PFSK-1 (cell line): ENCODE measurements around the gene XPR1.

Source experiments
- FOXP2 ChIP-seq: optimal IDR thresholded peaks from 2 replicates; pipeline ENCODE3; 2011; ENCODE audit warnings: borderline replicate concordance, control low read depth, inconsistent platforms; ENCODE audit not compliant: insufficient read depth; ENCODE audit errors: extremely low read length, extremely low read depth
- POLR2AphosphoS5 ChIP-seq: IDR thresholded peaks from 2 replicates; pipeline ENCODE4 v1.6.1; 2012; ENCODE audit warnings: low read depth, mild to moderate bottlenecking, control low read depth, low read length, moderate library complexity
- REST ChIP-seq, 2 experiments: IDR thresholded peaks; 2 replicates each; pipeline versions ENCODE4 v1.6.1 to v1.8.0; 2011 to 2012; ENCODE audit warnings: low read depth in 2 of 2, low read length in 2 of 2, control low read depth in 1 of 2, inconsistent platforms in 1 of 2, mild to moderate bottlenecking in 1 of 2, moderate library complexity in 1 of 2; ENCODE audit not compliant: insufficient read depth in 1 of 2
- SIN3A ChIP-seq: IDR thresholded peaks from 2 replicates; pipeline ENCODE4 v1.6.1; 2012; ENCODE audit warnings: mild to moderate bottlenecking, low read length, moderate library complexity, borderline replicate concordance; ENCODE audit not compliant: insufficient read depth
- TAF1 ChIP-seq: IDR thresholded peaks from 2 replicates; pipeline ENCODE4 v1.6.1; 2012; ENCODE audit warnings: low read length, control low read depth, borderline replicate concordance; ENCODE audit not compliant: insufficient read depth

XPR1 gene

GRCh38 chr1:180921386-180921785 is 289.6 kb downstream of the XPR1 start:
- no peak for TF ChIP-seq TAF1
- no peak for TF ChIP-seq SIN3A
- no peak for TF ChIP-seq REST (IDR thresholded peaks at IDR 0.05; ENCODE audit: insufficient read depth in 1 of 2, low read depth in 2 of 2, low read length in 2 of 2)

DNA sequence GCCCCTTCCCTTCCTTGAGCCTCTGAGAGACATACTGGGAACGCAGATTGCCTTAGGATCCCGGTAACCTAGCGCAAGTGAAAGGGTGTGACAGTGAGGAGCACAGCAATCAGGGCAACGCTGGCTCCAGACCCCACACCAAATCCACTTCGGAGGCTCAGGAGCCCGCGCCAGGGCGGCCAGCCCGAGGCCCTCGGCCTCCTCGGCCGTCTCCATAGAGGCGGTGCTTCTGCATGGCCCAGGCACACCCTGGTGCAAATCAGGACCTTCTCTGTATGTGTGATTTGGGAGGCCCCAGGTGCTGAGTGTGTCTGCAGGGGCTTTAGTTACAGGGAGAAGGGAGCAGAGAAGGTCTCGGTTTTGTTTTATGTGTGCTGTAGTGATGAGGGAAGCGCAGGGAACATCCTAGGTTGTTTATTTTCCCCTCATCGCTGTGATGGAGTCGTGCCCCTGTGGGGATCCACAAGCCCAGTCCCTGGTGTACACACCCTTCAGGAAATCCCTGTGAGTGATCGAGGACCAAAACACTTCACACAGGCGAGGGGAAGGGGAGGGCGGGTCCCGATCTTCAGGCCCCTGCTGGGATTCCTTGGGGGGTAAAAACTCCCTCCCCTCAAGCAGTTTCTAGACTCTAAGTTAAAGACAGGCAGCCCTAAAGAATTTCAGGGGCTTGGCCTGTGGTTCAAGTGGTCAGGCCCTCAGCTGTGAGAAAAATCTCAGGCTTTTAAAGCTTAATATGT is 290.2 kb downstream of the XPR1 start:
- TF ChIP-seq POLR2AphosphoS5 (no peak), FOXP2 (no peak)

DNA sequence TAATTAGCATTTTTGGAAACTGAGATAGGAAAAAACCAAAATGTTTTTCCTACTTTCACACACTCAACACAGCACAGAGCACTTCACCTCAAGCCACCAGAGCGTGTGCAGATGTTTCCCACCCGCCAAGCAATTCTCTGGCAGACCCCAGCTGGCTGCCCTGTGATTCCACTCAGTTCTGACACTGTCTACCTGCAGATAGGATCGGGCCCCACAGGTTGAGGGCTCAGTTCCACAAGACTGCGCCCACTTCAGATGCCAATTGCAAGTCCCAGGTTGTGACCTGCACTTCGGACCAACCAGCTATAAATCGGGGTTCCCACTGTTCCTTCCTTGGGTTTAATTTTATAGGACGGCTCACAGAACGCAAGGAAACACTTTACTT is 290.8 kb downstream of the XPR1 start:
- TF ChIP-seq TAF1: no peak
- TF ChIP-seq POLR2AphosphoS5: no peak
- TF ChIP-seq REST (IDR thresholded peaks at IDR 0.05; ENCODE audit: insufficient read depth in 1 of 2, low read depth in 2 of 2, low read length in 2 of 2): no peak
- TF ChIP-seq SIN3A: no peak

DNA sequence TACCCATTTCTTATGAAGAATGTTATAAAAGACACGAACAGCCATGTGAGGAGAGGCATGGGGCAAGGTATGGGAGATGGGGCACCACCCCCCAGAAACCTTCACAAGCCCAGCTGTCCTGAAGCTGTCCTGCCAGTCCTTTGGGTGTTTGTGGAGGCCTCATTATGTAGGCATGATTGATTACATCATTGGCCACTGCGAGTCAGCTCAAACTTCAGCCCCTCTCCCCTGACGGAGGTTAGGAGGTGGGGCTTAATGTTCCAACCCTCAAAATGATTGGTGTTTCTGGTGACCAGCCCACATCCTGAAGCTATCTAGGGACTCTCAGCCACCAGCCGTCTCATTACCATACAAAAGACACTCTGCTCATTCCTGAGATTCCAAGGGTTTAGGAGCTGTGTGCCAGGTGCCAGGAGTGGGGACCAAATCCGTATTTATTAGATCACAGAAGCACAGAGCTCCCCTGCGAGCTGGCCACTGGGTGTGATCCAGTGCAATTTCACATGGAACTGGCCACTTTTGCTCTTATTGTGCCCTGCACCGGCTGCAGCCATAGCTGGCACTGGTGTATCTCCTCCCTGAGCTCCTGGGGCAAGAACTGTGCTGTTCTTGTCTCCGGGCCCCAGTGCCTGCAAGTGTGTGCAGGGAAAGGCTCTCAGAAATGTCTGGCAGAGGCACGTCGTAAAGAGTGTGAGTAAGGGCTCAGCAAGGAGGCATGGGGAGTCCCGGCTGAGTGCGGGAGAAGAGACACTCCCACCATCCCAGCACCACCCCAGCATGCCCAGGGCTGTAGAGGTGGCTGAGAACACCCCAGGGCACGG is 291.4 kb downstream of the XPR1 start:
- TF ChIP-seq FOXP2: no peak
- no peak for TF ChIP-seq POLR2AphosphoS5
- TF ChIP-seq REST (IDR thresholded peaks at IDR 0.05; ENCODE audit: insufficient read depth in 1 of 2, low read depth in 2 of 2, low read length in 2 of 2): no peak
- no peak for TF ChIP-seq TAF1
- no peak for TF ChIP-seq SIN3A

- TF ChIP-seq REST (IDR thresholded peaks at IDR 0.05; ENCODE audit: insufficient read depth in 1 of 2, low read depth in 2 of 2, low read length in 2 of 2): no peak
- TF ChIP-seq FOXP2: no peak
- no peak for TF ChIP-seq POLR2AphosphoS5
- TF ChIP-seq SIN3A: no peak
- TF ChIP-seq TAF1: no peak
Observed at GRCh38 chr1:180923887-180924286, 292.1 kb downstream of the XPR1 start.
